Hepatocyte (in vitro differentiated cells): ENCODE measurements around the gene HOXA11. TPM values are rescaled to one million over a fixed set of nuclear protein-coding genes. Genes with fewer than 3 reads are reported as not detected.

Experiments used
- DNase-seq: peaks from one replicate; pipeline ENCODE4 v3.0.0-alpha.2; 2016; ENCODE audit warnings: low spot score
- H2AFZ ChIP-seq: fragments of 200-600 bp; sonication (generic); 2 replicates; pipeline ENCODE4 v1.6.0; 2016; ENCODE audit warnings: antibody characterized with exemption, mild to moderate bottlenecking
- H3K27ac ChIP-seq: fragments of 200-600 bp; sonication (generic); 2 replicates; pipeline ENCODE4 v1.5.1; 2016; ENCODE audit warnings: mild to moderate bottlenecking
- H3K27me3 ChIP-seq: fragments of 200-600 bp; sonication (generic); 2 replicates; pipeline ENCODE4 v1.6.1; 2016
- H3K36me3 ChIP-seq: fragments of 200-600 bp; sonication (generic); replicated peaks from 2 replicates; pipeline ENCODE4 v1.5.1; 2016; ENCODE audit warnings: low read depth; ENCODE audit not compliant: insufficient read depth
- H3K4me1 ChIP-seq: fragments of 200-600 bp; sonication (generic); 2 replicates; pipeline ENCODE4 v1.5.1; 2016; ENCODE audit warnings: mild to moderate bottlenecking, moderate library complexity; ENCODE audit not compliant: insufficient read depth
- H3K4me2 ChIP-seq: fragments of 200-600 bp; sonication (generic); 2 replicates; pipeline ENCODE4 v1.6.0; 2016
- H3K4me3 ChIP-seq: fragments of 200-600 bp; sonication (generic); 2 replicates; pipeline ENCODE4 v1.5.1; 2016; ENCODE audit warnings: mild to moderate bottlenecking
- H3K79me2 ChIP-seq: fragments of 200-600 bp; sonication (generic); 2 replicates; pipeline ENCODE4 v1.6.0; 2017; ENCODE audit warnings: mild to moderate bottlenecking
- H3K9me2 ChIP-seq: fragments of 200-600 bp; sonication (generic); replicated peaks from 2 replicates; pipeline ENCODE4 v1.6.0; 2017; ENCODE audit warnings: mild to moderate bottlenecking; ENCODE audit not compliant: insufficient read depth
- H3K9me3 ChIP-seq: fragments of 200-600 bp; sonication (generic); 2 replicates; pipeline ENCODE4 v1.5.1; 2016; ENCODE audit warnings: low read depth, mild to moderate bottlenecking
- H4K20me1 ChIP-seq: fragments of 200-600 bp; sonication (generic); 2 replicates; pipeline ENCODE4 v1.6.0; 2016; ENCODE audit warnings: mild to moderate bottlenecking; ENCODE audit not compliant: insufficient read depth, poor library complexity, severe bottlenecking
- CTCF ChIP-seq: fragments of 200-600 bp; sonication (generic); IDR thresholded peaks from 2 replicates; pipeline ENCODE4 v1.5.1; 2016; ENCODE audit warnings: antibody characterized with exemption, mild to moderate bottlenecking; ENCODE audit not compliant: poor library complexity
- EZH2 ChIP-seq: fragments of 200-600 bp; sonication (generic); IDR thresholded peaks from 2 replicates; pipeline ENCODE4 v1.6.1; 2016; ENCODE audit warnings: antibody characterized with exemption, mild to moderate bottlenecking, borderline replicate concordance
- EZH2phosphoT487 ChIP-seq: fragments of 200-600 bp; sonication (generic); IDR thresholded peaks from one replicate; pipeline ENCODE4 v1.6.1; 2018; ENCODE audit warnings: antibody characterized with exemption, mild to moderate bottlenecking, low read depth, moderate library complexity; ENCODE audit not compliant: unreplicated experiment, severe bottlenecking
- WGBS: methylation state at CpG from one replicate; pipeline ENCODE4 v1.1.6; 2016; ENCODE audit warnings: low lambda C conversion rate; ENCODE audit errors: missing lambda C conversion rate; 5-methylcytosine and 5-hydroxymethylcytosine counted together
- polyA plus RNA-seq: library from polyadenylated mRNA; unstranded; fragments of >200 nt; fragmentation: Nextera tagmentation; extraction: Ambion mirVana; gene quantifications from 2 replicates; pipeline ENCODE4 v1.2.1, GENCODE V29; 2016
- total RNA-seq: library from RNA; depleted of rRNA; stranded (reverse); fragments of >200 nt; gene quantifications from 2 replicates; pipeline ENCODE4 v1.2.3, GENCODE V29; 2014

The HOXA11 gene
- total and polyA plus RNA-seq, 2 experiments from 2014 or later = 6.4 to 7.6 TPM

GRCh38 chr7:27219821-27220220, 34.8 kb upstream of the HOXA11 start:
- peaks cover 14% of the 10 kb centered on the region for H3K4me1 ChIP-seq
- H3K9me3 ChIP-seq = no peaks in the 10 kb centered on the region
- no peaks in the 10 kb centered on the region for H3K79me2 ChIP-seq
- TF ChIP-seq EZH2phosphoT487 (no peak), EZH2 (no peak), CTCF (no peak)
- 95% methylated on average over 4 of the region's 4 CpGs for WGBS
- no peak overlapping the region for H3K4me3 ChIP-seq
- H3K36me3 ChIP-seq = no peaks in the 10 kb centered on the region
- no peaks in the 10 kb centered on the region for H3K9me2 ChIP-seq
- H3K27me3 ChIP-seq = peaks cover 91% of the 10 kb centered on the region
- H4K20me1 ChIP-seq = no peaks in the 10 kb centered on the region
- no peak overlapping the region for H2AFZ ChIP-seq
- no peak overlapping the region for H3K4me2 ChIP-seq
- no peak for DNase-seq
- H3K27ac ChIP-seq = no peak overlapping the region

- no peaks in the 10 kb centered on the region for H3K36me3 ChIP-seq
- H3K4me1 ChIP-seq = peaks cover 23% of the 10 kb centered on the region
- no peaks in the 10 kb centered on the region for H3K9me2 ChIP-seq
- no peak overlapping the region for H3K4me2 ChIP-seq
- peaks cover 91% of the 10 kb centered on the region for H3K27me3 ChIP-seq
- H4K20me1 ChIP-seq = no peaks in the 10 kb centered on the region
- no peak overlapping the region for H3K4me3 ChIP-seq
- DNase-seq = no peak
- H2AFZ ChIP-seq = no peak overlapping the region
- TF ChIP-seq EZH2 = no peak
- no peak for TF ChIP-seq CTCF
- TF ChIP-seq EZH2phosphoT487 = no peak
- no peaks in the 10 kb centered on the region for H3K9me3 ChIP-seq
- H3K79me2 ChIP-seq = no peaks in the 10 kb centered on the region
- no peak overlapping the region for H3K27ac ChIP-seq
These were observed 32.9 kb upstream of the HOXA11 start for GRCh38 chr7:27217951-27218350.

GRCh38 chr7:27215356-27215755, 30.3 kb upstream of the HOXA11 start:
- H2AFZ ChIP-seq = no peak overlapping the region
- peak overlapping the region; percentile 82 for H3K27ac ChIP-seq
- H3K9me3 ChIP-seq = no peaks in the 10 kb centered on the region
- H3K4me3 ChIP-seq = no peak overlapping the region
- no peak for DNase-seq
- H3K36me3 ChIP-seq = no peaks in the 10 kb centered on the region
- no peaks in the 10 kb centered on the region for H4K20me1 ChIP-seq
- H3K4me1 ChIP-seq = peaks cover 42% of the 10 kb centered on the region
- WGBS = 70% methylated on average over 2 of the region's 2 CpGs
- H3K4me2 ChIP-seq = no peak overlapping the region
- H3K79me2 ChIP-seq = no peaks in the 10 kb centered on the region
- H3K27me3 ChIP-seq = peaks cover 86% of the 10 kb centered on the region
- TF ChIP-seq EZH2 (no peak), CTCF (no peak), EZH2phosphoT487 (no peak)
- no peaks in the 10 kb centered on the region for H3K9me2 ChIP-seq
